HG03064 (cell line): Measurements from ENCODE around the gene MKLN1.
"Not testable (repeated sequence)": the region's sequence is repeated elsewhere in the genome, so short reads cannot be mapped to it uniquely, and the experiment has no call there.

Source experiments
- ATAC-seq: cut with Tn5 transposase; IDR thresholded peaks from one replicate; pipeline ENCODE4 v1.9.1; 2021; ENCODE audit warnings: low read depth; ENCODE audit not compliant: unreplicated experiment

MKLN1 gene

GRCh38 chr7:131495669-131496498 is 168.2 kb downstream of the MKLN1 start:
- no peak for ATAC-seq

- no peak for ATAC-seq
Measured at GRCh38 chr7:131497454-131497853, 169.8 kb downstream of the MKLN1 start.

DNA sequence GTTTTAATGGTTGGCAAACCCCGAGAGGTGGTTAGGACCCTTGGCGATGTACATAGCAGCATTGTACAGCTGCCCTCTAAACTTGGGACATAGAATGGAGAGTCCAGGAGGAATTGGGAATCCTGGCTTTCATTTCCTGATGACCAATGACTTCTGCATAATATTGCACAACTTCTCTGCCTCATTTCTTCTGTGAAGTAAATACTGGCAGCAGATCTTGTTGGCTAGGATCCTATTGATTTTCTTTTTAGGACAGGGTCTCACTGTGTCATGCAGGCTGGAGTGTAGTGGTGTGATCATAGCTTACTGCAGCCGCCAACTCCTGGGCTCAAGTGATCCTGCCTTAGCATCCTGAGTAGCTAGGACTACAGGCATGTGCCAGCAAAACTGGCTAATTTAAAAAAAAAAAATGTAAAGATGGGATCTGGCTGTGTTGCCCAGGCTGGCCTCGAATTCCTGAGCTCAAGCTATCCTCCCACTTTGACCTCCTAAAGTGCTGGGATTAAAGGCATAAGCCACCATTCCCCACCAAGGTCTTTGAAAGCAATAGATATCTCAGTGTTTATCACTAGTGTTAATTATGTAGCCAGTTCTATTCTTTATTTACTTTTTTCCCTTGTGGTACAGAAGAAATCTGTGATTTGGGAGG is 170.7 kb downstream of the MKLN1 start:
- no peak for ATAC-seq

- ATAC-seq: no peak
Measured at GRCh38 chr7:131499801-131500200, 172.1 kb downstream of the MKLN1 start.

DNA sequence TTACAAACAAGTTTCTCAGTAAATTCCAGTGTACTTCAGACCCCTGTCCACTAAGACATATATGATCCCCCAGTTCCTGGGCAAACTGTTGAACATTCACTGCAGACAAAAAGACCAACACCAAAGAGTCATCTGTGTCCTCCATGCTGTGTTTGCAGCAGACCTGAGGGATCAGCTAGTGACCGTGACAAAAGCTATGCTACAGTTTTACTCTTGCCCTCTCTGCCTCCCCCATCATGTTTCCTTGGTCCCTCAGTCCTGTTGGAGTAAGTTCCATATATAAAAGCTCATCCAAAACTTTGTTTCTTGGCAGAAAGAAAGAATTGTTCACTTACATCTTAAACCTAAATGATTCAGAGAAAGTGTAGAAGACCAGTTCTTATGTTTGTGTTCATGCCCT is 172.7 kb downstream of the MKLN1 start:
- ATAC-seq: no peak

- peak; percentile 87 for ATAC-seq
Measured at GRCh38 chr7:131501422-131501821, 173.7 kb downstream of the MKLN1 start.

DNA sequence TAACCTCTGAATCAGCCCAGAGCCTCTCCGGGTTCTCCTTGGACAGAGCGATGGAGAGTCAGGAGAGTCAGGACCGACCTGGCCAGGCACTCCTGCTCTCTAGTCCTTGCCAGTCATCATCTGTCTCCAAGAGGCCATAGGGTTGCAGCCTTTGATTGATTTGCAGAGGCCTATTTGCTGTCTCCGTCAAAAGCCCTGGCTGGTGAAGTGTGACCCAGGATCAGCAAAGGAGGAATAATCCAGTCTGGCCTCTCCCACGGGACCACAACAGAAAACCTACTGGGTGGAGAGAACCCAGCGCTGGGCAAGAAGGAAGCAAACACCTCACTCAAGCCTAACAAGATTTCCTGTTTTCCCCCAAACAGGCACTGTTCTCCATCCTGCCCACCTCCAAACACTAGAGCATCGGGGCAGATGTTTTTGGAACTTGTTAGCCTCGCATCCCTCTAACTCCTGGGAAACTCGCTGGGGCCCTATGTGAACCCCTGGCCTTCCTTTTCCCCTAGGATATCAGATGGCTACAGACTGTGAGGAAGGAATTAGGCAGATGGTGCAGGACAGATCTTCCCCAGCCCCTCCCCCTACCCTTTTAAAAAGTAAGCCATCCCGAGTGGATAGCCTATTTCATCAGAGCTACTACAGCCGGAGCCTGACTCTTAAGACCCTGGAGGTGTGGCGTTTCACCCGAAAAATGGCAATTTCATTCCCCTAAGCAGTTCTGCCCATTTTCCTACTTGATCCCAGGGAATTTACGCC is 174.4 kb downstream of the MKLN1 start:
- no peak for ATAC-seq

DNA sequence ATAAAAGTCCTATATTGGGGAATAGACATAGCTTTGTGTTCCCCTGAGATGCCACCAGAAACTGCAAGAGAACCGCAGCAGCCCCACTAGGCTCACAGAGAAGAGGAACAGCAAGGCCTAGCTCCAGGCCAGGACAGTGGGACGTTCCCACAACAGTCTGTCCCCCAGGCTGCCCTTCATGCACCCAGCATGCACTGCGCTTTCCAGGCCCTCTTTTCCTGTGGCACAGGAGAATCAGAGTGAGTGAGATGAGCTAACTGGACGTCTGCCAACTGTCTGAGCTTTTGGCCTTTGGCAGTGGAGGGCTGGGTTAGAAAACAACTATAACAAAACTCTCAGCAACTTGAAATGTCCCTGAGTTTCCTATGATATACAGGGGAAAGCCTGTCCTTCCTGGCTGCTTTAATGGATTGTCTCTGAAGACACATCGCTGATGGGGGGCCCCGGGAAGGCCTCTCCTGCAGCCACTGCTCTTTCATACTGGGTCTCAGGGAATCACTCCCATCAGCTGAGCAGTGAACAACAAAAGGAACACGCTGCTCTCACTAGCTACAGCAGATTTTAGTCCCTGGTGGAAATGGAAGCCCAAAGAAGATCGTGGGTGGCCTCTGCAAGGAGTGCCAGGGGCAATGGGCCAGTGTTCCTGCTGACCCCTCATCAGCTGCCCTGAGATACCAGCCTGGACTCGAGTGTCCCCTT is 175.3 kb downstream of the MKLN1 start:
- ATAC-seq: no peak

- no peak for ATAC-seq
Measured at GRCh38 chr7:131503639-131504038, 176.0 kb downstream of the MKLN1 start.

GRCh38 chr7:131504157-131504899 is 176.7 kb downstream of the MKLN1 start:
- ATAC-seq: no peak

GRCh38 chr7:131505037-131505620 is 177.5 kb downstream of the MKLN1 start:
- ATAC-seq: not testable (repeated sequence)

- ATAC-seq: no peak
Measured at GRCh38 chr7:131505636-131506557, 178.2 kb downstream of the MKLN1 start.

GRCh38 chr7:131506597-131506996 is 178.9 kb downstream of the MKLN1 start:
- ATAC-seq: no peak

DNA sequence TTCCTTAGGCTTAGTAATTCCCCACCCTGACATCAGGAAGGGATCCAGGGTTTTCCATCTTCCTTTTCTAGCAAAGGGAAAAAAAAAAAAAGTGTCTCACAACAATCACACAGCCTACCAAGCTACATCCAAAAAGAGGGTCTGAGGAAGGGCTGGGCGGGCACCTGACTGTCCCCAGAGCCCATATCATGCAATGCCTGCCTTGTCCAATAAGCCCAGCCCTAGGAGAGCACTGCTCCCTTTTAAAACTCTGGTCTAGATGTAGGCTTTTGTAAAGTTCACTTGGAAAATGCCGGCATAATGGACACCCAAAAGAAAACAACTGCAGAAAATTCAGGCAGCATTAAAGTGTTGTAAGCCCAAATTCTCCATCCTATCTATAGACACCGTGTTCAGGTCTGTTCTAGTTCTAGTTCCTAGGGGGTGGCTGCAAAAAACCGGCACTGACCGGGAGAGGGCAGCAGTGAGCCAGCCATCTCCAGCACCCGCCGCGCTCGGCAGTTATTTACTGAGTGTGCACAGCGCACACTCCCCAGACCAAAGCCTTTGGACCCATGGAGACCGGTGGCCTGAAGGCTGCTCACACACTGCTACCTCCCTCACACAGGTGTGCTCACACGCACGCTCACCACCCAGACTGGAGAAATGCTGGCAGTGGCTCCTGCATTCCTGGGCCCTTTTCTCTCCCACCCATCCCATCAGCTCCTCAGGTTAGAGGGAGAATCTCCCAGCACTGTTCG is 180.1 kb downstream of the MKLN1 start:
- peak; percentile 66 for ATAC-seq

DNA sequence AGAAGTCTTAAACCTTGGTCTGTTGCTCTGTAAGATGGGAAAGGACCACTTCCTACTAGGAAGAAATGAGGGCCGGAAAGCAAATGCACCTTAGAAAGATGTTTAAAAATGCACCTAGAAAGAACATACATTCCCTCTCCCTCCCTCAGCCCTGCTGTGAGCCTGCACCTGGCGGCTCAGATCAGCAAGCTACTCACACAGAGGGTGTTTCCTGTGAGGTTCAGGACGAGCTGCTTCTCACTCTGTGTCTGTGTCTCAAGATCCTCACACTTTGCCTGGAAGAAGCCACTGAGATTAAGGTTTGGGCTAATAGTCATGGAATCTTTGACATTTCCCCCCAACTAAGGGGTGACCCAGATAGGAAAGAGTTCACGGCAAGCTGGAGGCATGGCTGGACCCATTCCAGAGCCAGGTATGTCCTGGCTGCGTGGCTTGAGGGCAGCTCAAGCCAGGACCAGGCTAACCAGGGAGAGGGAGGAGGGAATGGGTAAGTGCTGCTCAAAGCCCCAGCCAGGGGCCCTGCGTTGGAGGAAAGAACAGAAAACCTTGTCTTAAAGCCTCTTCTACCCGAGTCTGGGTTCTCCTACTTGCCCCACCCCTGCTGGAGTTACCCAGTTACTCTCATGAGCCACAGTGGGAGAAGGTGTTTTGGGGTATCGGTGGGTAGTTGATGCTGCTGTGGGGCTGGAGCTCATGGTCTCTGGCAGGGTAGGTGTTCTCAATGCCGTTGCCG is 181.2 kb downstream of the MKLN1 start:
- no peak for ATAC-seq

DNA sequence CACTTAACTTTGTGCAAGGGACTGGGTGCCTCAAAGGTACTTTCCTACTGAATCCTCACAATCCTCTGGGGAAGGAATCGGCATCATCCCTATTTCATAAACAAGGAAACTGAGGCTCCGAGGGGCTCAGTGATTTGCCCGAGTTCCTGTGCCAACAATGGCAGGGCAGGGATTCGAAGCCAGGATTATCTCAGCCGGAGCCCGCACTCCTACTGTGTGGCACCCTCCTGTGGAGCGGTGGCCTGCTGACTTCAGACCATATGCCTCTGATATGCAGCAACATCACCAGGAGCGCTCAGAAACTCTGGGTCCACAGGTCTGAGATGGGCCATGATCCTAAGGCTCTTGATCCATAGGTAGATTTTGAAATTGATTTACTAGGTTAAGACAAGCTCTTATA is 182.1 kb downstream of the MKLN1 start:
- no peak for ATAC-seq

DNA sequence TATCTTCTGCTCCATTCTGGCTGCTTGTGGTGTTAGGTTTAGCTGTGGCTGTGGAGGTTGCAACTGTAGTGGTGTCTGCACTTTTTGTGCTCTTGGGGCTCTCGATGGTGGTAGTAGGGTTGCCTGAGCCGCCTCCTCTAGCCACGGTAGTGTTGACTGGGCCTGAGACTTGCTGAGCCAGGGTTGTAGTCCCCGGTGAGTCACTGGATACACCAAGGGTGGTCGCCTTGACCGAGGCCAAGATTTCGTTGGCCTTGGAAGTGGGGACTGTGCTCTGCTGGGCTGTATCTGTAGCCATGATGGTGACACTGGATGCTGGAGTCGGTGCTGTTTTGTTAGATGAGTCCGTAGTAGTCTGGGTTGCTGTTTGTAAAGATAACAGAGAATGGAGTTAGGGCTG is 183.4 kb downstream of the MKLN1 start:
- ATAC-seq: no peak
